Astrocyte (in vitro differentiated cells and primary cell): Measurements from ENCODE around the gene PFDN1. TPM values are rescaled to one million over a fixed set of nuclear protein-coding genes. Genes with fewer than 3 reads are reported as not detected.

Experiments used
- DNase-seq: peaks from one replicate; pipeline ENCODE4 v3.0.0-alpha.2; 2010; ENCODE audit warnings: low read depth
- FAIRE-seq: peaks from 2 replicates; lab custom pipeline; 2011; peaks lifted over from hg19 to GRCh38; lab: Jason Lieb, UNC
- H2AFZ ChIP-seq: 2 replicates; pipeline ENCODE4 v1.6.0; 2012; ENCODE audit warnings: low read depth, low read length, inconsistent platforms
- H3K27ac ChIP-seq: 2 replicates; pipeline ENCODE4 v1.5.1; 2011; ENCODE audit warnings: low read depth, low read length, inconsistent platforms
- H3K27me3 ChIP-seq: 2 replicates; pipeline ENCODE4 v1.6.0; 2011; ENCODE audit warnings: low read length, inconsistent platforms; ENCODE audit not compliant: insufficient read depth
- H3K36me3 ChIP-seq: 2 replicates; pipeline ENCODE4 v1.5.1; 2011; ENCODE audit warnings: low read length, inconsistent platforms; ENCODE audit not compliant: insufficient read depth
- H3K4me1 ChIP-seq: 2 replicates; pipeline ENCODE4 v1.5.1; 2011; ENCODE audit warnings: low read length, inconsistent platforms; ENCODE audit not compliant: insufficient read depth
- H3K4me2 ChIP-seq: 2 replicates; pipeline ENCODE4 v1.6.0; 2012; ENCODE audit warnings: low read length, inconsistent platforms
- H3K4me3 ChIP-seq: 2 replicates; pipeline ENCODE4 v1.5.1; 2011; ENCODE audit warnings: low read depth, mild to moderate bottlenecking, low read length, inconsistent platforms; ENCODE audit not compliant: insufficient read depth
- H3K79me2 ChIP-seq: 2 replicates; pipeline ENCODE4 v1.6.0; 2012; ENCODE audit warnings: mild to moderate bottlenecking, low read length, inconsistent platforms; ENCODE audit not compliant: insufficient read depth
- H3K9ac ChIP-seq: 2 replicates; pipeline ENCODE4 v1.6.0; 2012; ENCODE audit warnings: mild to moderate bottlenecking, low read length, inconsistent platforms
- H3K9me3 ChIP-seq: 2 replicates; pipeline ENCODE4 v1.5.1; 2012; ENCODE audit warnings: low read depth, mild to moderate bottlenecking, low read length, inconsistent platforms; ENCODE audit not compliant: insufficient read depth
- H4K20me1 ChIP-seq: 2 replicates; pipeline ENCODE4 v1.6.0; 2012; ENCODE audit warnings: low read length, inconsistent platforms; ENCODE audit not compliant: insufficient read depth
- H3K27ac Mint-ChIP-seq: one replicate; pipeline ENCODE4 v1.8.0; 2021; ENCODE audit warnings: mild to moderate bottlenecking, mixed read lengths; ENCODE audit not compliant: unreplicated experiment
- H3K27me3 Mint-ChIP-seq: one replicate; pipeline ENCODE4 v1.8.0; 2021; ENCODE audit warnings: low read depth, mixed read lengths; ENCODE audit not compliant: unreplicated experiment
- H3K36me3 Mint-ChIP-seq: one replicate; pipeline ENCODE4 v1.8.0; 2021; ENCODE audit warnings: low read depth, mixed read lengths; ENCODE audit not compliant: unreplicated experiment
- H3K4me1 Mint-ChIP-seq: one replicate; pipeline ENCODE4 v1.8.0; 2021; ENCODE audit warnings: low read depth, mixed read lengths; ENCODE audit not compliant: unreplicated experiment
- H3K4me3 Mint-ChIP-seq: one replicate; pipeline ENCODE4 v1.8.0; 2021; ENCODE audit warnings: mild to moderate bottlenecking, moderate library complexity, mixed read lengths; ENCODE audit not compliant: unreplicated experiment
- H3K9me3 Mint-ChIP-seq: one replicate; pipeline ENCODE4 v1.8.0; 2021; ENCODE audit warnings: mild to moderate bottlenecking, mixed read lengths; ENCODE audit not compliant: unreplicated experiment
- CTCF ChIP-seq: IDR thresholded peaks from 2 replicates; pipeline ENCODE4 v1.5.1; 2011; ENCODE audit warnings: low read depth, mild to moderate bottlenecking, inconsistent platforms, low read length, moderate library complexity; ENCODE audit not compliant: insufficient read depth
- EZH2 ChIP-seq: IDR thresholded peaks from 2 replicates; pipeline ENCODE4 v1.6.1; 2012; ENCODE audit warnings: mild to moderate bottlenecking, low read length, inconsistent platforms; ENCODE audit not compliant: insufficient read depth
- total RNA-seq: library from RNA; stranded (reverse); gene quantifications from 2 replicates; pipeline ENCODE4 v1.2.1, GENCODE V29; 2021

PFDN1 gene
- total RNA-seq, 1 donor from 2014 or later = 202 TPM

- no peaks in the 10 kb centered on the region for H3K27me3 ChIP-seq
- H3K4me1 ChIP-seq = peaks cover 26% of the 10 kb centered on the region
- Mint-ChIP-seq H3K4me1 (peaks cover 24% of the 10 kb centered on the region), H3K27ac (no peak overlapping the region), H3K4me3 (no peak overlapping the region), H3K27me3 (no peaks in the 10 kb centered on the region), H3K36me3 (no peaks in the 10 kb centered on the region), H3K9me3 (no peaks in the 10 kb centered on the region)
- DNase-seq (no peak), FAIRE-seq (no peak)
- H3K4me2 ChIP-seq = no peak overlapping the region
- H2AFZ ChIP-seq = no peak overlapping the region
- TF ChIP-seq EZH2 = no peak
- no peak for TF ChIP-seq CTCF
- H3K36me3 ChIP-seq = no peaks in the 10 kb centered on the region
- H4K20me1 ChIP-seq = no peaks in the 10 kb centered on the region
- H3K79me2 ChIP-seq = peaks cover 25% of the 10 kb centered on the region
- H3K27ac ChIP-seq = no peak overlapping the region
- H3K4me3 ChIP-seq = no peak overlapping the region
- H3K9me3 ChIP-seq = no peaks in the 10 kb centered on the region
- H3K9ac ChIP-seq = no peak overlapping the region
Measured at GRCh38 chr5:140305471-140305870, 2.6 kb upstream of the PFDN1 start.

DNA sequence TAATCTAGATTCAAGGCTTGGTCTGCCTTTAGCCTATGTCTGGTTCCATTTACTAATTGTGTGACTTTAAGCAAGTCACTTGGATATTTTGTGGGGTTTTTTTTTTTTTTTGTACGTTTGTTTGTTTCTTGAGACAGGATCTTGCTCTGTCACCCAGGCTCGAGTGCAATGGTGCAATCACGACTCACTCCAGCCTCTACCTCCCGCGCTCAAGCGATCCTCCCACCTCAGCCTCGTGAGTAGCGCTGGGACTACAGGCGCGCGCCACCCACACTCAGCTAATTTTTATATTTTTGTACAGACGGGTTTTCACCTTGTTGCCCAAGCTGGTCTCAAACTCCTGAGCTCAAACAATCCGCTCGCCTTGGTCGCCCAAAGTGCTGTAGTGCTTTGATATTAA, 1.1 kb upstream of the PFDN1 start:
- H3K9me3 Mint-ChIP-seq = no peaks in the 10 kb centered on the region
- no peak for TF ChIP-seq EZH2
- no peak for TF ChIP-seq CTCF
- Histone ChIP-seq H3K4me2 (no peak overlapping the region), H3K9ac (no peak overlapping the region), H3K27me3 (no peaks in the 10 kb centered on the region), H3K4me1 (peaks cover 24% of the 10 kb centered on the region), H3K9me3 (no peaks in the 10 kb centered on the region), H3K27ac (no peak overlapping the region), H4K20me1 (no peaks in the 10 kb centered on the region), H3K79me2 (peaks cover 38% of the 10 kb centered on the region), H3K36me3 (no peaks in the 10 kb centered on the region), H3K4me3 (no peak overlapping the region), H2AFZ (no peak overlapping the region)
- FAIRE-seq (no peak), DNase-seq (no peak)
- peaks cover 6% of the 10 kb centered on the region for H3K36me3 Mint-ChIP-seq
- peak overlapping the region; percentile 69 for H3K27ac Mint-ChIP-seq
- H3K27me3 Mint-ChIP-seq = no peaks in the 10 kb centered on the region
- peaks cover 22% of the 10 kb centered on the region for H3K4me1 Mint-ChIP-seq
- H3K4me3 Mint-ChIP-seq = no peak overlapping the region

DNA sequence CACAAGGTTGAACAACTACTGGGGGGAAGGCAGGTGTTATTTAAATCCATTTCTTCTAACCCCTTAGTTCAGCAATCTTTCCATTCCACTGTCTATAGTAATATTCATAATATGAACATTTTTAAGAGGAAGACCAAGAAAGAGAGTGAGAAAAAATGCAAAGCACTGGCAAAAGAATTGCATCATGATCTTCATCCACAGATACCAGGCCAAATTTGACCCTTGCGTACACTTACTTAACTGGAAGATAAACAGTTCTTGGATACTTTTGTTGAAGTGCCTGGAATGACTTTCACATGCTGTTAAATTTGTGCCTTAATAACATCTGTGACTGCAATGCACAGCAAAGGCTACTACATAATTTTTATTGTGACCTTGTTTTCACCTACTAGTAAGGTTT, 1.8 kb downstream of the PFDN1 start:
- Histone ChIP-seq H3K27me3 (no peaks in the 10 kb centered on the region), H3K4me3 (no peak overlapping the region), H3K9ac (peak overlapping the region; percentile 99), H3K27ac (peak overlapping the region; percentile 20), H4K20me1 (no peaks in the 10 kb centered on the region), H3K9me3 (no peaks in the 10 kb centered on the region), H3K4me2 (peak overlapping the region; percentile 95), H3K4me1 (peaks cover 51% of the 10 kb centered on the region), H3K79me2 (peaks cover 58% of the 10 kb centered on the region), H3K36me3 (no peaks in the 10 kb centered on the region), H2AFZ (no peak overlapping the region)
- Mint-ChIP-seq H3K27ac (peak overlapping the region; percentile 100), H3K36me3 (peaks cover 8% of the 10 kb centered on the region), H3K4me3 (peak overlapping the region; percentile 99), H3K27me3 (no peaks in the 10 kb centered on the region), H3K9me3 (no peaks in the 10 kb centered on the region), H3K4me1 (peaks cover 46% of the 10 kb centered on the region)
- DNase-seq (no peak), FAIRE-seq (no peak)
- TF ChIP-seq EZH2 = no peak
- TF ChIP-seq CTCF = no peak
